Measurements from ENCODE around the gene PRR13. TPM values are rescaled to one million over a fixed set of nuclear protein-coding genes. Genes with fewer than 3 reads are reported as not detected.
"Not testable (repeated sequence)": the region's sequence is repeated elsewhere in the genome, so short reads cannot be mapped to it uniquely, and the experiment has no call there.

The PRR13 gene
- polyA plus RNA-seq, 1 donor from 2014 or later = 6.4 TPM

GRCh38 chr12:53419756-53420155, 21.8 kb upstream of the PRR13 start (continued):
- TF ChIP-seq REST (IDR thresholded peaks at IDR 0.05; ENCODE audit: borderline replicate concordance) = no peak
- no peak for TF ChIP-seq POLR2AphosphoS5 (IDR thresholded peaks at IDR 0.05)

- H3F3A ChIP-seq (ENCODE audit: insufficient read depth, low read length, poor library complexity, severe bottlenecking); H3K9me3 ChIP-seq (ENCODE audit: low read length); H3K36me3 ChIP-seq (ENCODE audit: insufficient read depth, low read length); H3K9me2 ChIP-seq (ENCODE audit: insufficient read depth, low read length); H3K27me3 ChIP-seq (ENCODE audit: insufficient read depth, low read depth, low read length); H3K27ac ChIP-seq (ENCODE audit: low read length); H2AFZ ChIP-seq (ENCODE audit: low read depth, low read length); H3K79me2 ChIP-seq (replicated peaks; ENCODE audit: insufficient read depth, low read length); H4K20me1 ChIP-seq (ENCODE audit: insufficient read depth); H3K9ac ChIP-seq (ENCODE audit: low read length); H3K4me3 ChIP-seq (ENCODE audit: low read length); H3K4me2 ChIP-seq (ENCODE audit: low read length): not testable (repeated sequence)
Observed at GRCh38 chr12:53422247-53422646, 19.3 kb upstream of the PRR13 start.

- Histone ChIP-seq H3K27me3 (ENCODE audit: insufficient read depth, low read depth, low read length) (no peaks in the 10 kb centered on the region), H3K9me2 (ENCODE audit: insufficient read depth, low read length) (no peaks in the 10 kb centered on the region), H3K79me2 (replicated peaks; ENCODE audit: insufficient read depth, low read length) (no peaks in the 10 kb centered on the region), H3F3A (ENCODE audit: insufficient read depth, low read length, poor library complexity, severe bottlenecking) (no peaks in the 10 kb centered on the region), H4K20me1 (ENCODE audit: insufficient read depth) (no peaks in the 10 kb centered on the region), H3K27ac (ENCODE audit: low read length) (no peak within 1 kb of the TSS), H3K36me3 (ENCODE audit: insufficient read depth, low read length) (no peaks in the 10 kb centered on the region), H3K9me3 (ENCODE audit: low read length) (no peaks in the 10 kb centered on the region), H2AFZ (ENCODE audit: low read depth, low read length) (no peak within 1 kb of the TSS), H3K4me3 (ENCODE audit: low read length) (no peak within 1 kb of the TSS), H3K4me2 (ENCODE audit: low read length) (no peak within 1 kb of the TSS), H3K9ac (ENCODE audit: low read length) (no peak within 1 kb of the TSS)
- no peak for TF ChIP-seq EZH2 (IDR thresholded peaks at IDR 0.05; ENCODE audit: borderline replicate concordance, insufficient read depth, low read length, poor library complexity, severe bottlenecking)
- TF ChIP-seq CTCF (IDR thresholded peaks at IDR 0.05; ENCODE audit: poor library complexity, severe bottlenecking) = no peak
- no peak for TF ChIP-seq MXI1 (conservative IDR thresholded peaks at IDR 0.05; ENCODE audit: poor library complexity, severe bottlenecking)
- no peak for TF ChIP-seq SMC3 (conservative IDR thresholded peaks at IDR 0.05; ENCODE audit: poor library complexity)
- no peak for TF ChIP-seq REST (IDR thresholded peaks at IDR 0.05; ENCODE audit: borderline replicate concordance)
- TF ChIP-seq TAF1 (IDR thresholded peaks at IDR 0.05; ENCODE audit: low read depth) = no peak
- TF ChIP-seq POLR2AphosphoS5 (IDR thresholded peaks at IDR 0.05) = no peak
- no peak for TF ChIP-seq EP300 (conservative IDR thresholded peaks at IDR 0.05; ENCODE audit: poor library complexity, severe bottlenecking)
- TF ChIP-seq RAD21 (conservative IDR thresholded peaks at IDR 0.05) = no peak
Observed at GRCh38 chr12:53423597-53423996, 17.9 kb upstream of the PRR13 start, which contains the start of gene AMHR2. Gene AMHR2 (plus strand): TSS chr12:53423855. CDS start chr12:53423935, 80 bp downstream.

Data from neural cell (in vitro differentiated cells).